MCF 10A (cell line): ENCODE data around the gene MAMLD1. TPM values are rescaled to one million over a fixed set of nuclear protein-coding genes. Genes with fewer than 3 reads are reported as not detected.

Source experiments
- BruUV-seq: library from RNA; stranded (reverse); fragments of 400-500 nt; replicated peaks from 2 replicates; lab custom pipeline; 2021; lab: Mats Ljungman, UMichigan
- CTCF ChIA-PET: fragments of 300-600 bp; sonication (Branson Sonifier 250); formaldehyde crosslinking; extraction: SDS; loops from one replicate; lab custom pipeline; 2021; ENCODE audit warnings: antibody characterized with exemption, inconsistent platforms; lab: Yijun Ruan, JAX
- POLR2A ChIA-PET: fragments of 300-600, 350-650 bp; sonication (Branson Sonifier 250); formaldehyde crosslinking; extraction: SDS; loops from one replicate; lab custom pipeline; 2020; ENCODE audit warnings: antibody characterized with exemption, inconsistent platforms; lab: Yijun Ruan, JAX
- DNase-seq: peaks from one replicate; pipeline ENCODE4 v3.0.0-alpha.2; 2018; ENCODE audit not compliant: unreplicated experiment
- H3K27ac Mint-ChIP-seq: one replicate; pipeline ENCODE4 v1.8.0; 2022; ENCODE audit warnings: mild to moderate bottlenecking, low read depth, mixed read lengths; ENCODE audit not compliant: unreplicated experiment
- H3K27me3 Mint-ChIP-seq: one replicate; pipeline ENCODE4 v1.8.0; 2022; ENCODE audit warnings: mixed read lengths; ENCODE audit not compliant: insufficient read depth, unreplicated experiment
- H3K36me3 Mint-ChIP-seq: one replicate; pipeline ENCODE4 v1.8.0; 2022; ENCODE audit warnings: mild to moderate bottlenecking, moderate library complexity, mixed read lengths; ENCODE audit not compliant: insufficient read depth, unreplicated experiment
- H3K4me1 Mint-ChIP-seq: one replicate; pipeline ENCODE4 v1.8.0; 2022; ENCODE audit warnings: mixed read lengths; ENCODE audit not compliant: insufficient read depth, unreplicated experiment
- H3K4me3 Mint-ChIP-seq: one replicate; pipeline ENCODE4 v1.8.0; 2022; ENCODE audit warnings: mild to moderate bottlenecking, moderate library complexity, mixed read lengths; ENCODE audit not compliant: unreplicated experiment
- H3K9me3 Mint-ChIP-seq: one replicate; pipeline ENCODE4 v1.8.0; 2022; ENCODE audit warnings: mixed read lengths; ENCODE audit not compliant: unreplicated experiment
- CTCF ChIP-seq: fragments of 200-600 bp; IDR thresholded peaks from one replicate; pipeline ENCODE4 v1.8.0; 2022; ENCODE audit warnings: antibody characterized with exemption, mild to moderate bottlenecking; ENCODE audit not compliant: unreplicated experiment
- intact Hi-C: fragments of 100-400 bp; cut with micrococcal nuclease; formaldehyde crosslinking; loops from 2 replicates; pipeline ENCODE4 v1.14.1; 2022
- total RNA-seq: library from RNA; stranded (reverse); gene quantifications from 2 replicates; pipeline ENCODE4 v1.2.3, GENCODE V29; 2022

The MAMLD1 gene
- total RNA-seq, 1 experiment from 2014 or later, result 1.9 TPM

GRCh38 chrX:150329282-150329681 is 33.8 kb upstream of the MAMLD1 start:
- Mint-ChIP-seq H3K4me1 (peaks cover 9% of the 10 kb centered on the region), H3K4me3 (no peak overlapping the region), H3K36me3 (no peaks in the 10 kb centered on the region), H3K27ac (no peak overlapping the region), H3K27me3 (peaks cover 11% of the 10 kb centered on the region), H3K9me3 (peaks cover 8% of the 10 kb centered on the region)
- POLR2A ChIA-PET, result no interaction called here
- BruUV-seq, result no TSS peak
- CTCF ChIA-PET, result no interaction called here
- TF ChIP-seq CTCF, result no peak
- intact Hi-C loops, result no loop called here
- DNase-seq, result no peak

- no peak overlapping the region for H3K27ac Mint-ChIP-seq
- BruUV-seq, result no TSS peak
- H3K4me3 Mint-ChIP-seq, result no peak overlapping the region
- H3K9me3 Mint-ChIP-seq, result peaks cover 8% of the 10 kb centered on the region
- peaks cover 11% of the 10 kb centered on the region for H3K27me3 Mint-ChIP-seq
- H3K36me3 Mint-ChIP-seq, result no peaks in the 10 kb centered on the region
- ChIA-PET CTCF (no interaction called here), POLR2A (no interaction called here)
- H3K4me1 Mint-ChIP-seq, result peaks cover 9% of the 10 kb centered on the region
- no peak for TF ChIP-seq CTCF
- DNase-seq, result no peak
- intact Hi-C loops, result no loop called here
Measured at GRCh38 chrX:150329868-150330267, 33.2 kb upstream of the MAMLD1 start.

- no peak for DNase-seq
- peaks cover 8% of the 10 kb centered on the region for H3K9me3 Mint-ChIP-seq
- no TSS peak for BruUV-seq
- H3K27me3 Mint-ChIP-seq, result peaks cover 11% of the 10 kb centered on the region
- TF ChIP-seq CTCF, result no peak
- H3K27ac Mint-ChIP-seq, result no peak overlapping the region
- ChIA-PET POLR2A (no interaction called here), CTCF (interaction anchor here (0.9 kb wide), 1 partner anchor 38 kb away, joined by 3 read pairs; no protein-coding TSS in a partner anchor)
- no peaks in the 10 kb centered on the region for H3K36me3 Mint-ChIP-seq
- no peak overlapping the region for H3K4me3 Mint-ChIP-seq
- intact Hi-C loops, result no loop called here
- peaks cover 4% of the 10 kb centered on the region for H3K4me1 Mint-ChIP-seq
Measured at GRCh38 chrX:150332023-150332422, 31.1 kb upstream of the MAMLD1 start.

- no peak overlapping the region for H3K4me3 Mint-ChIP-seq
- peaks cover 4% of the 10 kb centered on the region for H3K4me1 Mint-ChIP-seq
- no peak overlapping the region for H3K27ac Mint-ChIP-seq
- intact Hi-C loops, result no loop called here
- CTCF ChIA-PET, result no interaction called here
- POLR2A ChIA-PET, result no interaction called here
- peaks cover 11% of the 10 kb centered on the region for H3K27me3 Mint-ChIP-seq
- no peak for TF ChIP-seq CTCF
- DNase-seq, result no peak
- peaks cover 8% of the 10 kb centered on the region for H3K9me3 Mint-ChIP-seq
- no TSS peak for BruUV-seq
- H3K36me3 Mint-ChIP-seq, result no peaks in the 10 kb centered on the region
Measured at GRCh38 chrX:150334100-150334499, 29.0 kb upstream of the MAMLD1 start.
